Small intestine (tissue), 7 donors: ENCODE data around the gene XPR1. TPM values are rescaled to one million over a fixed set of nuclear protein-coding genes. Genes with fewer than 3 reads are reported as not detected.
"Not testable (repeated sequence)": the region's sequence is repeated elsewhere in the genome, so short reads cannot be mapped to it uniquely, and the experiment has no call there.

Experiments
- DNase-seq, 2 donors: peaks; one replicate each; pipeline versions ENCODE4 v3.0.0 to v3.0.0-alpha.2; 2013
- FAIRE-seq: peaks from 2 replicates; lab custom pipeline; 2012; peaks lifted over from hg19 to GRCh38; lab: Jason Lieb, UNC
- H3K27ac ChIP-seq, 3 donors: one replicate each; pipeline ENCODE4 v1.5.1; 2013; ENCODE audit warnings: low read length in 2 of 3, mild to moderate bottlenecking in 2 of 3, control low read depth in 1 of 3, inconsistent platforms in 1 of 3, low read depth in 1 of 3, moderate library complexity in 1 of 3
- H3K27me3 ChIP-seq, 3 donors: one replicate each; pipeline ENCODE4 v1.6.1; 2013; ENCODE audit warnings: low read length in 3 of 3, inconsistent platforms in 1 of 3; ENCODE audit not compliant: control insufficient read depth in 3 of 3, insufficient read depth in 3 of 3
- H3K36me3 ChIP-seq, 3 donors: one replicate each; pipeline ENCODE4 v1.6.1; 2013; ENCODE audit warnings: low read length in 3 of 3, inconsistent platforms in 1 of 3, low read depth in 1 of 3, mild to moderate bottlenecking in 1 of 3, moderate library complexity in 1 of 3; ENCODE audit not compliant: control insufficient read depth in 3 of 3, insufficient read depth in 2 of 3
- H3K4me1 ChIP-seq, 3 donors: one replicate each; pipeline ENCODE4 v1.6.1; 2013; ENCODE audit warnings: low read length in 2 of 3, inconsistent platforms in 1 of 3, low read depth in 1 of 3, mild to moderate bottlenecking in 1 of 3, moderate library complexity in 1 of 3; ENCODE audit not compliant: control insufficient read depth in 3 of 3, insufficient read depth in 2 of 3
- H3K4me3 ChIP-seq, 3 donors: one replicate each; pipeline ENCODE4 v1.5.1; 2013; ENCODE audit warnings: low read length in 3 of 3, control low read depth in 1 of 3, inconsistent platforms in 1 of 3, low read depth in 1 of 3, mild to moderate bottlenecking in 1 of 3, moderate library complexity in 1 of 3
- H3K9me3 ChIP-seq, 2 donors: one replicate each; pipeline ENCODE4 v1.6.1; 2013; ENCODE audit warnings: low read depth in 1 of 2, low read length in 1 of 2; ENCODE audit not compliant: control insufficient read depth in 2 of 2, insufficient read depth in 1 of 2
- WGBS, 3 donors: extraction: QIAGEN DNeasy Blood & Tissue Kit; methylation state at CpG; one replicate each; pipeline ENCODE4 v1.1.7; 2013; 5-methylcytosine and 5-hydroxymethylcytosine counted together
- polyA plus RNA-seq, 4 donors: library from polyadenylated mRNA; stranded (reverse) in 3 of 4; unstranded in 1 of 4; fragments of 200-250 nt in 3 of 4; fragments of 120-200 nt in 1 of 4; gene quantifications; one replicate each; pipeline versions ENCODE4 v1.2.1 to v1.2.3, GENCODE V29; 2013
- donor health status: healthy with polysubstance abuse.
- donor health status: control.
- donor health status: control.
- donor health status: Bipolar disorder and iron deficiency.
- donor health status: healthy.

The XPR1 gene
- polyA plus RNA-seq, 4 donors = 5.1 to 27.3 (median 8.5) TPM

DNA sequence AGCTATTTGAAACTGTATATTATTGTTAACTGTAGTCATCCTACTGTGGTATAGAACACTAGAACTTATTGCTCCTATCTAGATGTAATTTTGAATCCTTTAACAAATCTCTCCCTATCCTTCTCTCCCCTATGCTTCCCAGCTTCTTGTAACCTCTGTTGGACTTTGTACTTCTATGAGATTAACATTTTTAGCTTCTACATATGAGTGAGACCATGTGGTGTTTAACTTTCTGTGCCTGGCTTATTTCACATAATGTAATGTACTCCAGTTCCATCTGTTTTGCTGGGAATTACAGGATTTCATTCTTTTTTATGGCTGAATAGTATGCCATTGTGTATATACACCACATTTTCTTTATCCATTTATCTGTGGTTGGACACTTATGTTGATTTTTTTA, 216.4 kb downstream of the XPR1 start:
- Histone ChIP-seq H3K4me3 (no peak overlapping the region), H3K27me3 (no peaks in the 10 kb centered on the region), H3K27ac (no peak overlapping the region), H3K9me3 (no peaks in the 10 kb centered on the region), H3K4me1 (no peaks in the 10 kb centered on the region), H3K36me3 (peaks cover 0 to 3% (median 0%) of the 10 kb centered on the region in 3 donors)
- DNase-seq (peak; percentile 8 to 9), FAIRE-seq (no peak)

DNA sequence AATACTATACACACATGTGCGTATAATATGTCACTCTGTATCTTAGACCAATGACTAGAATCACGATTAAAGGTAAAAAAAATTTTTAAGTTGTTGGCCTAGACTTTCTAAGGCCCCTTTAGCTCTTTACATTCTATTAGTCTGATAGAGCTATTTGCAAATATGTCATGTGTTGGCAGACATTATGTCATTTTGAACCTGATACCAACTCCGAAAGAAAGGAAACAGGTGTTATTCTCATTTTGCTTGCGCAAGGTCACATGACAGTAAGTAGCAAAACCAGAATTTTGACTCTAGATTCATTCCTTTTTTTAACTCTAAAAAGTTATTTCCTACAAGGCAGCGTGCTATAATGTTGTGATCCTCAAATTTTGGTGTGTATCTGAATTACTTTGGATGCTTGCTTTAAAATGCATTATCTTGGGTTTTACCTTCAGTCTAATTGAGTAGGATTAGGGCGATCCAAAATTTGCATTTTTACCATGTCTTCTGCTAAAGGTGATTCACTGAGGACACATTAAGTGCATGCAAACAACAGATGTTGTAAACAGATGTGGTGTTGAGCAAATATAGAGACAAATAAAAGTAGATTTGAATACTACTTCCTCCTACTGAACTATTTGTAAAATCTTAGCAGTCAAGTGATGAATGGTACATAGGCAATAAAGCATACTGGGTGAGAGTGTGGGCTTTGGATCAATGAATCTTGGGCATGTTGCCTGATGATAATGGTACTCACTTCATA, 217.4 kb downstream of the XPR1 start:
- 72 to 77% (median 77%) methylated on average over 6 of the region's 6 CpGs for WGBS, 3 donors
- DNase-seq (no peak), FAIRE-seq (no peak)
- peaks cover 0 to 3% (median 0%) of the 10 kb centered on the region in 3 donors for H3K36me3 ChIP-seq
- no peak overlapping the region for H3K27ac ChIP-seq
- no peaks in the 10 kb centered on the region for H3K4me1 ChIP-seq
- H3K4me3 ChIP-seq = no peak overlapping the region
- H3K27me3 ChIP-seq = no peaks in the 10 kb centered on the region
- H3K9me3 ChIP-seq = no peaks in the 10 kb centered on the region

DNA sequence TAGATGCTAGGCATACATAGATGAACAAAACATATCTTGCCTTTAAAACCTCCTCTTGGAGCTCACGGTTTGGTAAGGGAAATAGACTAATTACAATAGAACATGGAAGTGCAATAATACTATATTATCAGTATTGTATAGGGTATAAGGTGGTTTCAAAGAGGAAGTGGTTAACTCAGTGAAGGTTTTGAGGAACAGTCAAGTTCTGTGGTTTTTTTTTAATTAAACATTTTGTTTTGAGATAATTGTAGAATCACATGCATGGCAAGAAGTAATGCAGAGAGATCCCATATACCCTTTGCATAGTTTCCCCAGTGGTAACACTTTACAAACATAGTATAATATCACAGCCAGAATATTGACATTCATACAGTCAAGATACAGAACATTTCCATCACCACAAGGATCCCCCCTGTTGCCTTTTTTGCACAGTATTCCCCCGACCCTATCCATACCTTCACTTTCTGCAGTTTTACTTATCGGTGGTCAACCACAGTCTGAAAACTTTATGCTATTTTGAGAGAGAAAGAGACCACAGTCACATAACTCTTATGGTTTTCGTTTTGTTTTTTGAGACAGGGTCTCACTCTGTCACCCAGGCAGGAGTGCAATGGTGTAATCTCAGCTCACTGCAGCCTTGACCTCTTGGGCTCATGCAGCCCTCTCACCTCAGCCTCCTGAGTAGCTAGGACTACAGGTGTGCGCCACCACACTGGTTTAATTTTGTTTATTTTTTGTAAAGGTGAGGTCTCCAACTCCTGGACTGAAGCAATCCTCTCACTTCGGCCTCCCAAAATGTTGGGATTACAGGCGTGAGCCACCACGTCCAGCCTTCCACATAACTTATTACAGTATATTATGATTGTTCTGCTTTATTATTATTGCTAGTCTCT, 220.4 kb downstream of the XPR1 start:
- H3K27me3 ChIP-seq = no peaks in the 10 kb centered on the region
- FAIRE-seq = no peak
- DNase-seq = no peak

DNA sequence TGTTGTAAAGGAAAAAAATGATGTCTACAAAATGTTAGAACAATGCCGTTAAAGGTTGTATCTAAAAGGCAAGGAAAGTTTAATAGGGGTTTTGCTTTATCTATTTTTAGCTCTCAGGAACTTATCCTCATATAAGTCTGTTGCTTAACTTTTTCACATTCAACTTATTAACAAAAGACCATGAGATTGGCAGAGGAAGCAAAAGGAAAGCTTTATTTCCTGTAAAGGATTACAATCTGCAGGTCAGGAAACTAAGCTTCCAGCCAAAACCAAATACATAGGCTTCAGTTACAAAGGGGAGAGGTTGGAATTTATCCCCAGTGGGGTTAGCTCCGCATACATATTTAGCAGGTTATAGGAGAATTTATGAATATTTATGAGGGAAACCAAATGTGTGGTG, 222.2 kb downstream of the XPR1 start:
- DNase-seq (no peak), FAIRE-seq (no peak)
- Histone ChIP-seq H3K27ac (no peak overlapping the region), H3K27me3 (no peaks in the 10 kb centered on the region), H3K4me1 (no peaks in the 10 kb centered on the region), H3K9me3 (no peaks in the 10 kb centered on the region), H3K36me3 (peaks cover 0 to 4% (median 0%) of the 10 kb centered on the region in 3 donors), H3K4me3 (no peak overlapping the region)
- WGBS, 3 donors = 67 to 87% (median 86%) methylated on average over 2 of the region's 2 CpGs

More for the DNA sequence above, 220.4 kb downstream of the XPR1 start:
- Histone ChIP-seq H3K4me1 (no peaks in the 10 kb centered on the region), H3K4me3 (no peak overlapping the region), H3K9me3 (no peaks in the 10 kb centered on the region), H3K36me3 (peaks cover 0 to 4% (median 0%) of the 10 kb centered on the region in 3 donors), H3K27ac (no peak overlapping the region)
- 80 to 89% (median 85%) methylated on average over 8 of the region's 8 CpGs for WGBS, 3 donors

DNA sequence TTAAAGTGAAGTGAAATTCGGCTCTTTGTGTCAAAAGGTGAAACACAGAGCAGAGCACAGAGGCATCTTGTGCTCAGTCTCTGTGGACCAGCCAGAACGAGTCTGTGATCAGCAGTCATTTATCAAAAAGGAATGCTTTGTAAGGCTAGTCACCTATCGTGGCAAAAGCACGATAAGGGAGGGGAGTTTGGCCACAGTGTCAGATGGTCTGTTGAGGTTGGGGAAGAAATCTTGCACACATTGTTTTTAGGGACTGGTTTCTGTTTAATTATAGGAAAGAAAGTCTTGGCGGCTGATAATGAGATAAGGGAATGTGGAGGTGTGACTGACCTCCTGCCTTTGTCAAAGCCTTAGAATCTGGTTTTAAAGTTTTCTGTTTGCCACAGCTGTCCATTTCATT, 222.6 kb downstream of the XPR1 start:
- 56 to 80% (median 78%) methylated on average over 5 of the region's 5 CpGs for WGBS, 3 donors
- H3K9me3 ChIP-seq = no peaks in the 10 kb centered on the region
- peak in 1 of 2 donors; percentile 5 for DNase-seq
- H3K27me3 ChIP-seq = no peaks in the 10 kb centered on the region
- H3K36me3 ChIP-seq = peaks cover 0 to 4% (median 0%) of the 10 kb centered on the region in 3 donors
- no peaks in the 10 kb centered on the region for H3K4me1 ChIP-seq
- H3K4me3 ChIP-seq = no peak overlapping the region
- H3K27ac ChIP-seq = no peak overlapping the region
- FAIRE-seq = no peak

DNA sequence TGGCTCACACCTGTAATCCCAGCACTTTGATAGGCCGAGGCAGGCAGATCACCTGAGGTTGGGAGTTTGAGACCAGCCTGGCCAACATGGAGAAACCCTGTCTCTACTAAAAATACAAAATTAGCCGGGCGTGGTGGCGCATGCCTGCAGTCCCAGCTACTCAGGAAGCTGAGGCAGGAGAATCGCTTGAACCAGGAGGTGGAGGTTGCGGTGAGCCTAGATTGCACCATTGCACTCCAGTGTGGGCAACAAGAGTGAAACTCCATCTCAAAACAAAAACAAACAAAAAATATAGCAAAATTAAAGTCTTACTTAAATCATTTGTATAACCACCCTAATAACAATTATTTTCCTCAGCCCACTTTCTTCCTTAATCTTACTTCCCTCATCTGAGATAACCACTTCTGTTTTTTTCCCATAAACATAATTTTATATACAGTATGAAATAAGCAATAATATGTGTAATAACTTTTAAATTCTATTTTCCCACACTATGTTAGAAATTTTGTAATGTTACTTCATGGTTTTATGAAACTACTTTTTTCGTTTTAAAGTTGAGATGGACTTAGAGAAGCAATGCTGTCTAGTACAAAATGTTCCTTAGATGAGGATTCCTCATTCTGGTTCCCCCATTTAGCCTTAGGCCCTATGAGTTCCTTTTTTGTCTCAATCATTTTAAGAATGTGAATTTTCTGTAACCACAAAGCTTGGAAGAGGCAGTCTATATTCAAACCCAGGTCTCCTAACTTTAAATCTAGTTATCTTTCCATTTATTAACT, 226.3 kb downstream of the XPR1 start:
- H3K36me3 ChIP-seq, H3K4me1 ChIP-seq, H3K27ac ChIP-seq, H3K27me3 ChIP-seq, H3K4me3 ChIP-seq, DNase-seq, FAIRE-seq, H3K9me3 ChIP-seq: not testable (repeated sequence)
- 89 to 91% (median 90%) methylated on average over 7 of the region's 7 CpGs for WGBS, 3 donors

DNA sequence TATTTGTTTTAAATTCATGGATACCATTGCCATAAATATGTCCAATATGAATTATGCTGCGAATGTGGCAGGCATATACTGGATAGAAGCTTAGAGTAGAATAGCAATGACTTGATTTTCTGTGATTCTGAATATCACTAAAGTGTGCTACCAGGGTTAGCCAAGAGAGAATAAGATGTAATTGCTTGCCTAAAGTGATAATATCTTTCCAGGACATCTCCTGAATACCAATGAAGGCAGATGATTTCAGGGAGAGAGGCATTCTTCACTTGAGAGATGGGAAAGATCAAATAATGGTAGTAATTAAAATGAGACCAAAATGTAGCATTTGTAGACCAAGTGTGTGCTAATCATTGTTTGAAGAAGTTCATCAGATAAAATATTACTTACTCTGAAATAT, 227.5 kb downstream of the XPR1 start:
- FAIRE-seq (no peak), DNase-seq (no peak)
- 96 to 100% (median 96%) methylated on average over 1 of the region's 1 CpG for WGBS, 3 donors
- no peak overlapping the region for H3K27ac ChIP-seq
- H3K4me1 ChIP-seq = no peaks in the 10 kb centered on the region
- H3K9me3 ChIP-seq = no peaks in the 10 kb centered on the region
- no peaks in the 10 kb centered on the region for H3K27me3 ChIP-seq
- H3K4me3 ChIP-seq = no peak overlapping the region
- H3K36me3 ChIP-seq = peaks cover 0 to 4% (median 0%) of the 10 kb centered on the region in 3 donors

DNA sequence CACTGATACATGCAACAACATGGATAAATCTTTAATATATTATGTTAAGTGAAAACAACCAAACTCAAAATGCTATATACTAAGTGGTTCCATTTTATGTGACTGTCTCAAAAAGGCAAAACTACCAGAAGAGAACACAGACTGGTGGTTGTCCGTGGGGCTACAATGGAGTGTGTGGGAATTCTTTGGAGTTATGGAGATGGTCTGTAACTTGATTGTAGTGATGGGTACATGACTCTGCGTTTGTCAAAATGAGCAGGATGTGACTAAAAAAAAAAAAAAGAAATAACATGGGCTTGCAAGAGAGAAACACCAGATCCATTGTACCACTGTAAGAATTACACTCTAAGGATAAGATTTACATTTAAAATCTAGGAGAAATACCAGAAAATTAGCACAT, 228.7 kb downstream of the XPR1 start:
- H3K27ac ChIP-seq = no peak overlapping the region
- no peaks in the 10 kb centered on the region for H3K9me3 ChIP-seq
- H3K4me3 ChIP-seq = no peak overlapping the region
- no peaks in the 10 kb centered on the region for H3K4me1 ChIP-seq
- FAIRE-seq (no peak), DNase-seq (no peak)
- H3K36me3 ChIP-seq = peaks cover 0 to 4% (median 0%) of the 10 kb centered on the region in 3 donors
- WGBS, 3 donors = 72 to 84% (median 82%) methylated on average over 2 of the region's 2 CpGs
- no peaks in the 10 kb centered on the region for H3K27me3 ChIP-seq
